Stimulated activated CD8-positive, alpha-beta memory T cell treated with anti-CD3 and anti-CD28 coated beads, Interleukin-15, amount 100 ng/mL, for 1 hour (primary cell): ENCODE measurements around the gene KRTAP29-1.

Experiments
- DNase-seq: peaks from one replicate; pipeline ENCODE4 v3.0.0-alpha.2; 2020; ENCODE audit warnings: low read depth

KRTAP29-1 gene

GRCh38 chr17:41327411-41328120 lies 24.9 kb upstream of the KRTAP29-1 start:
- DNase-seq, result no peak

- no peak for DNase-seq
Observed at GRCh38 chr17:41326173-41327145, 23.8 kb upstream of the KRTAP29-1 start.

DNA sequence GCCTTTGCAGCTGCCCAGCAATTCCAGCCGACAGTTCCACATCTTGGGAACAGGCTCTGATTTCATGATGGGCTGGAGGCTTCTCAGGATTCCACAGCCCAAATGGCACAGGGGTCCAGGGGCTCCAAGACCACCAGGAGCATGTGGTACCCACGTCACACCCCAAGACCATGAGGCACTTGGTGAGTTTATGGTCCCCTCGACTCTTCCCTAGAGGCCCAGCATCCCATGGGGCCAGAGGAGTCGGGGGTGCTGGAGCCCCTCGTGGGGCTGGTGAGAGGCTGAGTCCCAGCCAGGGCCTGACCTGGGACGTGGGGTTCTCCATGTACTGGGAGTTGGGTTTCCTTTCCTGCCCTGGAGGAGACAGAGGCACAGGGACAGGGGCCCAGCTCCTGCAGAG lies 23.0 kb upstream of the KRTAP29-1 start:
- DNase-seq, result no peak

DNA sequence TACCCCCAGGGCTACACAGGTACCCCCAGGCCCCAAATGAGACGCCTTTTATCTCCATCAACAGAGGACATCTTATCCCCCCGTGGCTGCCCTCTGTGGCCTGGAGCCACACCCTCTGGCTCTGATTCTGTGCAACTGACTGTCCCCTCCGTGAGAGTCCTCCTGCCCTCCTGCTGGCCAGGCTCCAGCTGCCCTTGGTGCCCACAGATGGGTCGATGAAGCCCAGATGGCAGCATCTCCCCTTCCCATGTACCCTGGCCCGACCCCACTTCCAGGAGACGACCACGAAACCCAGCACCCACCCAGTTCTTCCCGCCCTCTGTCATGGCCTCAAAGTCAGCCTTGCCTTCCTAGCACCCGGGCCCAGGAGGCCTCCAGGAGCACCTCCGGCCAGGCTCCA lies 22.5 kb upstream of the KRTAP29-1 start:
- DNase-seq, result no peak

GRCh38 chr17:41324180-41325075 lies 21.8 kb upstream of the KRTAP29-1 start:
- DNase-seq, result no peak

GRCh38 chr17:41322903-41323895 lies 20.5 kb upstream of the KRTAP29-1 start:
- DNase-seq, result no peak

DNA sequence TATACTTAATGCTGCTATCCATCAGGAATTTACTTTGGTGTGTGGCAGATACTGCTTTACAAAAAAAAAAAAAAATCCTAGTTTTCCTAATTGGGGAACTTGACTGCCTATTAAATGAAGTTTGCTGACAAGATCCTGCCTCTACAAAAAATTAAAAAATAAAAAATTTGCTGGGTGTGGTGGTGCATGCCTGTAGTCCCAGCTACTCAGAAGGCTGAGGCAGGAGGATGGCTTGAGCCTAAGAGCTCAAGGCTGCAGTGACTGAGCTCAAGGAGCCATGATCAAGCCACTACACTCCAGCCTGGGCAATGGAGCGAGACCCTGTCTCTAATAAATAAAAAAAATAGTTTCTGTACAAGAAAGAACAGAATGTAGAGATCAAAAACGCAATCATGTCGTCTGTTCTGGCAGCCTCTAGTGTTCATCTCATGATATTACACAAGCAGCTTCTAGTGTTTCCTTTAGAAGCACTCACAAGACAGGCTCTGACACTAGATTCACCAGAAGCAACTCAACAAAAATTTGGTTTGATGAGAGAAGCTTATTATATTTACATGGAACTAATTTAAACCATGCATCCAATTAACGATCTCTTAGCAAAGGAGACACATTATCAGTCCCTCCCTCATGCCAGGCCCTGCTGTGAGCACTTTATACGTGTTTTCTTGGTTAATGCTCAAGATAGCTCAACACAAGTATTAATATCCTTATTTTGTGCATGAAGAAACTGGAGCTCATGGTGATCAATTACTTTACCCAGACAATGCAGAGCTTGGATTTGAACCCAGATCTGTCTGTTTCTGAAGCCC lies 19.6 kb upstream of the KRTAP29-1 start:
- no peak for DNase-seq

DNA sequence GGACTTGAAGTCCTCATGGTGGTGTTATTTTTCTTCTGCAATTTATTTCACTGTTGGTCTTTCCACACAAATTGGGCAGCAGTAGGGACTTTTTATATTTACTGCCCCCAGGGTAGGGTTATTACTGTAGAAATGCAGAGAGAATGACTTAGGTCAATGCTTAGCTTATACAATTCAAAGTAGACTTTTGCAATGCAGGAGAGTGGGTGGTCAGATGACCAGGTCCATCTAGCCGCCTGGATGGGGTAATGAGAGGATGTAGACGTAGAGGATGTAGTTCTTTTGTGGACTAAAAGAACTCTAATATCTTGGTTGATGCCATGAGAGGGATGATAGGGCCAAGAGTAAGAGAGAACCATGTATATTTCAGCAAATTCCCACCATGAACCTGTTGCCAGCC lies 15.6 kb upstream of the KRTAP29-1 start:
- no peak for DNase-seq

DNA sequence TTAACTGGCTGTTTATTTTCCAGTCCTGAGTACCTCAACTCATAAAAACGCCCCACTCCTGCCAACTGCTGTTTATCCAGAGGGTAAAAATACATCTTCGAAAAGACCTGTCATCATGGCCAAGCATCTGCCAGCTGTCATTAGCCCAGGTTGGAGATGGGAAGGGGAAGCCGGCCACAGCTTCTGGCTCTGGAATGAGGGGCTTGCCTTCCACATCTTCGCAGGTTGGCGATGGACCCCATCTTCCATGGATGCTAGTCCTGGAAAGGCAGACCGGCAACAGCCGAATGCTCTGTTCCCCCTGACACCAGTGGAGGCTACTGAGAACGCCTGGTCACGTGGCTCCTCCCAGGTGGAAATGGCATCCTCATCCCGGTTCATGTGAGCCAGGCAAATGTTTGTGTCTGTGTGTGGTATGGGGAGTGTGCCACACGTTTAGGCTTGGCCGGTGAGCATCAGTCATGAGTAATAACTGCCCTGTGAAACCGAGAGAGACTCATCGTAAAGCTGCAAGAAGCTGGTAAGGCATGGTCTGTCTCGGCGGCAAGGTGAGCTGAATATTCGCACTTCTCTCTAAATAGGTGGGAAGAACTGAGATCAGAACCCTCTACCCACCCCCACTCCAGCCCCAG lies 13.3 kb upstream of the KRTAP29-1 start:
- no peak for DNase-seq

GRCh38 chr17:41315204-41315794 lies 12.6 kb upstream of the KRTAP29-1 start, which contains the start of gene KRTAP17-1:
KRTAP17-1 (minus strand) TSS chr17:41315710; CDS start chr17:41315650, 60 bp downstream.
- no peak for DNase-seq

DNA sequence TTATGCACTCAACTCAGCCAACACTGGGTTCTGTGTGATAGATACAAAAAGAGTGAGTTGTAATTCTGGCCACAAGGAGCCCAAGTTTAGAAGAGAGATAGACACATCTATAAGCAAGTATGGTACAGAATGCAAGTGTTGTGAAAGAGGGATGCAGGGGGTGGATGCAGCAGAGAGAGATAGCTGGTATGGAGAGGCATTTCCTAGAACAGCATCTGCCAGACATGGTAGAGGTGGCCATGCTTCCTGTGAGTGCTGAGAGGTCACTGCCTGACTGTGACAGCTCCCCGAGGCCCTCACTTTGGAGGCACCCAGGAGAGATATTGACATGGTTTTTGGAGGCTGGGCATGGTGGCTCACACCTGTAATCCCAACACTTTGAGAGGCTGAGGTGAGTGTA lies 8.5 kb upstream of the KRTAP29-1 start:
- DNase-seq, result no peak

GRCh38 chr17:41308918-41309359 lies 6.3 kb upstream of the KRTAP29-1 start, which contains the start of gene KRTAP16-1:
KRTAP16-1 (minus strand) TSS chr17:41309309; CDS start chr17:41309253, 56 bp downstream.
- DNase-seq, result peak; percentile 14

DNA sequence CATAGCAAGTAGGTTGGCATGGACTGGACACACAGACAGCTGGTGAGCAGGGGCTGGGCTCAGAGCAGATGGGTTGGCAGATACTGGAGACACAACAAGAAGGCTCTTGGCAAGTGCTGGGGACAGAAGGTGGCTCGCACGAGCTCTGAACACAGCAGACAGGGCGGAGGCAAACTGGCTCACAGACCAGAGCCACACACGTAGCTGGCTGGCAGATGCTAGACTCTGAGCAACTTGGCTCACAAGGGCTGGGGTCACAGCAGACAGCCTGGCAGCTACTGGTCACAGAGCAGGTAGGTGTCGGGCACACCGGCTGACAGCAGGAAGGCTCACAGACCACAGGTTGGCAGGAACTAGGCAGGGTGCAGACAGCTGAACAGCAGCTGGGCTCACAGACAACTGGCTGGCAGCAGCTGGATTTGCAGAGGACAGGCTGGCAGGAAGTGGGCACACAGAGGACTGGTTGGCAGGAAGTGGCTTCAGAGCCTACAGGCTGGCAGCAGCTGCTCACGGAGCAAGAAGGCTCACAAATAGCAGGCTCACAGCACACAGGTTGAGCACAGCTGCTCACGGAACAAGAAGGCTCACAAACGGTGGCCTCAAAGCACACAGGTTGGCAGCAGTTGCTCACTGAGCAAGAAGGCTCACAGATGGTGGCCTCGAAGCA lies 5.7 kb upstream of the KRTAP29-1 start:
- peak; percentile 49 for DNase-seq

DNA sequence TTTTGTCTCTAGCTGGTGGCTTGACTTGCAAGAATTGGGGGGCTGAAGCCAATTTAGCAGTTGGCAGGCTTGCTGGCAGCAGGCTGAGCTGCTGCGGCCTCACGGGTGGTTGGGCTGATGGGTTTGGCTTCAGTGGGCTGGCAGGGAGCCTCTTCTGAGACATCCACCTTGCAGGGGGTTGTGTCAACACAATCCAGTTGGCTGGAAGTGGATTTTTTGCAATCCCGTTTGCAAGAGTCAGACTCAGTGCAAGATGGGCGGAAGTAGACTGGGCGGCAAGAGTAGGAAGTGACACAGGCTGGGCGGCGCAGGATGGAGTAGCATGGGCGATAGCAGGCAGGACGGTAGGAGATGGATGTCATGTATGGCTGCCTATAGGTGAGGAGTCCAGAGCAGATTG lies 5.0 kb upstream of the KRTAP29-1 start:
- DNase-seq, result no peak

DNA sequence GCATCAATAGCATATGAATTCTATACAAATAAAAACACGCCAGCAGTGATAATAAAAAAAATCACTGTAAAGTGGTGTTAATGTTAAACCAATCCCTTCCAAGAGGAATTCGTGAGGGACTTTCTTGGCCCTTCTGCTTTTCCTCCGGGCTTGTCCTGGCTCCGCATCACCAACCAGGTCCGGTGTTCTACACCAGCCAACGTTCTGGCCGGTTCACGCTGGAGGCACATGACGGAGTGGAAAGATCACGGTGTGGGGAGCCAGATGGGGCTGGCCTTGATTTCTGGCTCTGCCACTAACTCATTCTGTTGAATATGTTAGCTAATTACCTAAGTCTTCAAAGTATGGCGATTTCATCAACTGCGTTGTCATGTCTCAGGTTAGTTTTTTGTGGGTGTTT lies 1.4 kb upstream of the KRTAP29-1 start:
- DNase-seq, result no peak

DNA sequence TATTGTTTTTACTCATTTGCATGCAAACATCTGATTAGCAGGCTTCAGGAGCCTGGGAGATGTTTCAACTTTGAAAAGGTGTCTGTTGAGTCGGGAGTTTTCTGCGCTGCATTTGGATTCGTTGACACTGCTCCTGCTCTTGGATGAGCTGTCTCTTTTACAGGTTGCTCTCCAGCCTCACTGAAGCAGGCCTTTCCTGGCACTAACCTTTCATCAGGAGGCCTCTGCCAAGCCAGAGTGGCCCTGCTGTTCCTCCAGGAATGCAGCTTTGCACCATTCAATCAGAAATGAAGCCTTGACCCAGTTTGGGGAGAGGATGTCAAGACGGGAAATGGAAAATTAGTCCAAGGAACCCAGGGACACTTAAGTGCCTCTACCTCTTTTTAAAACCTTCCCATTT lies 330 bp upstream of the KRTAP29-1 start:
- DNase-seq, result no peak

- DNase-seq, result no peak
Observed at GRCh38 chr17:41301204-41301790, 1.4 kb downstream of the KRTAP29-1 start.
